NCI-H187 treated with DMSO at 0.1 percent for 48 hours (cell line): ENCODE results near the gene BST2.
"Not testable (repeated sequence)": the region's sequence is repeated elsewhere in the genome, so short reads cannot be mapped to it uniquely, and the experiment has no call there.

ENCODE experiments used
- DNase-seq: peaks from one replicate; lab custom pipeline; 2025; lab: John Stamatoyannopoulos, UW

The BST2 gene

DNA sequence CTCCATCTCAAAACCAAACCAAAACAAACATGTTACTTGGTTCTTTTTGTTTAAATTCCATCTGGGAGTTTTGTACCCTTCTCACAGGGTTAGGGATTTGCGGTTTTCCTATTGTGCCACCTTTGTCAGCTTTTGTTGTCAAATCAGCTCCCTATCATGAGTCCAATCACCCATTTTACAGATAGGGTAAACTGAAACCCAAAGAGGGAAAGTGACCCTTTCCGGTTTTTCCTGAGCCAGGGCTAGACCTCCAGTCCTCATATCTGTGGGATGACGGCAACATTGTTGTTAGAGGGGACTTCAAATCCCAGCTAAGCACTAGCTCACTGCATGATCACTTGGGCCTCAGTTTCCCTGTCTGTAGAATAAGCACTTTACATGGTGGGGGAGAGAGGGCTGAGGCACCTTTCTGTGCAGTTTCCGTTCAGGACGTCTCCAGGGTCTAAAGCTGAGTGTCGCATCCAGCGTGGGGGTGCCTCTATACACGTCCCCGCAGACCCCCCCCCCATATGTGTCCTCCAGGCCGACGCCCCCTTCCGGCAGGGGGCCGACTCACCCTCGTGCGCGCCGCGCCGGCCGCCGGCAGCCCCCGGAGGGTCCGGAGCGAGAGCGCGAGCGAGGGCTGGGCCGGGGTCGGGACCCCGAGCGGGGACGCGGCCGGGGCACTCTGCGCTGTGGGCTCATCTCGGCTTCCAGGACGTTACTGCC is 15.3 kb downstream of the BST2 start:
- no peak for DNase-seq

DNA sequence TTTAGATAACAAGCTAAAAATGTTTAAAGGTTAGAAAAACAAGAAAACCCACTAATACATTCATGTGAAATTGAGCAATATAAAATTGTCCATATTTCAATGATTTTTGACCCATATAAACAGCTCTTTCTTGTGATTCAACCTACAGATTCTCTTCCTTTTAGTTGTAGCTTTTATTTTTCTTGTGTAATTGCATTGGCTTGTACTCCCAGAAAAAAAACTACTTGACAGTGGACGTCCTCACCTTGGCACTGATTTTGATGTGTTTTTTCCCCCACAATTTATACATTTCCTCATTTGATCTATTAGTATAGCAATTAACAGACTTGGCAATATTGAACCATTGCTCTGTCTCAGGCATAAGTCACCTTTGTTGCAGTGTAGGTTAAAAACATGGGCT is 16.1 kb downstream of the BST2 start:
- no peak for DNase-seq

- no peak for DNase-seq
These were observed 19.4 kb downstream of the BST2 start for GRCh38 chr19:17385878-17386611.

GRCh38 chr19:17380426-17381138 is 24.8 kb downstream of the BST2 start:
- DNase-seq: no peak

DNA sequence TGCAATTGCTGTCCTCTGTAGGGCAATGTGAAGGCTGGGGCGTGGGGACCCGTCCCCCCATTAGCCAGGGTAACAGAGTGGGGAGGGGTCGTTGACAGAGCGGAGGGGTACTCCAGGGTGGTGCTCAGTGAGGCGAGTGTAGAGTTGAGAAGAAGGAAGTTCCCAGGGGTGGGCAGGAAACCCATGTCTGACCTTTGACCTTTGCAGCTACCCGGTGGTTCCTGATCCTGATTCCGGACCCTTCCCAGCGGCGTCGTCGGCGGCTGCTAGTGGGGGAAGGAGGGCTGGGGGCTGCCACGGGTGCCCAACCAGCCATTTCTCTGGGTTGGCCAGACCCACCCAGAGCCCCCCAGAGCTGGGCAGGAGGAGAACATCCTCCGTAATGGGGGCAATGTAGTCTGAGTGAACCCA is 26.2 kb downstream of the BST2 start:
- no peak for DNase-seq

GRCh38 chr19:17378271-17378670 is 27.2 kb downstream of the BST2 start:
- no peak for DNase-seq

DNA sequence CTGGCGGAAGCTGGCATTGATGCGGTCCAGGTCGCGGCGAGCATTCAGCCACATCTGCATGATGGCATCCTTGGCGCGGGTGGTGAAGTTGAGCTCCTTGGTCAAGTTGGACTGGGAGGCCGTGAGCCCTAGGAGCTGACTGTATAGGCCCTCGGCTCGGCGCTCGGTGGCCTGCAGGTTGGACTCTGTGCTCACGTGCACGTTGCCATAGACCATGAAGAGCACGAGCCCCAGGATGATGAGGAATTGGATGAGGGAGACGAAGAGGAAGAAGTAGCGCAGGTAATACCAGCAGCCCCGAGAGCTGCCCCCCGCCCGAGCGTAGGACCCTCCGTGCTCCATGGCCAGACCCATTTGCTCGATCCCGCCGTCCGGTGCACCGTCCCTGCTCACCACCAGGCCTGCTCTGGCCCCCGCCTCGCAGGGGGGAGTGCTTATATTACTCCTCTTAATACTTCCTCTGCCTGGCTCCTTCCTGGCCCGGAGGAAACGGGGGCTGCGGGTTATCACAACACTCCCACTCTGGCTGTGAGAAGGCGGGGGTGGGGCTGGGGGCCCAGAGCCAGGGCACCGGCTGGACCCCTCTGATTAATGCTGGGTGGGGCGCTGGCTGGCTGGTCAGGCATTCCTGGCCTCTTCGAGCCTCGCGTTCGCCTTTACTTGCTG is 28.4 kb downstream of the BST2 start, which contains the start of gene PLVAP:
Gene PLVAP (minus strand): TSS at position 408 of the 666 bp plus-strand sequence. CDS start 54 bp downstream, at position 354.
- DNase-seq: no peak

- no peak for DNase-seq
These were observed 35.3 kb downstream of the BST2 start for GRCh38 chr19:17370026-17370587.

- no peak for DNase-seq
These were observed 40.1 kb downstream of the BST2 start for GRCh38 chr19:17365361-17365760.

DNA sequence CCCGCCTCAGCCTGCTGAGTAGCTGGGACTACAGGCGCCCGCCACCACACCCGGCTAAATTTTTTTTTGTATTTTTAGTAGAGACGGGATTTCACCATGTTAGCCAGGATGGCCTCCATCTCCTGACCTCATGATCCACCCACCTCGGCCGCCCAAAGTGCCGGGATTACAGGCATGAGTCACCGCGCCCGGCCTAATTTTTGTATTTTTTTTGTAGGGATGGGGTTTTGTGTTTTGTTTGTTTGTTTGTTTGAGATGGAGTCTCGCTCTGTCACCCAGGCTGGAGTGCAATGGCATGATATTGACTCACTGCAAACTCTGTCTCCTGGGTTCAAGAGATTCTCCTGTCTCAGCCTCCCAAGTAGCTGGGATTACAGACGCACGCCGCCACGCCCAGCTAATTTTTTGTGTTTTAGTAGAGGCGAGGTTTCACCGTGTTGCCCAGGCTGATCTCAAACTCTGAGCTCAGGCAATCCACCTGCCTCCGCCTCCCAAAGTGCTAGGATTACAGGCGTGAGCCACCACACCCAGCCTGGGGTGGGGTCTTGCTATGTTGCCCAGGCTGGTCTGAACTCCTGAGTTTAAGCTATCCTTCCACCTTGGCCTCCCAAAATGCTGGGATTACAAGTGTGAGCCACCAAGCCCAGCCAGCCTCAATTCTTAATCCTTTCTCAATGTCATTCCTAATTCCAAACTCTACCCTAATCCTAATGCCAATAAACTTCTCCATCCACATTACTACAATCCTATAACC is 41.4 kb downstream of the BST2 start:
- DNase-seq: not testable (repeated sequence)

DNA sequence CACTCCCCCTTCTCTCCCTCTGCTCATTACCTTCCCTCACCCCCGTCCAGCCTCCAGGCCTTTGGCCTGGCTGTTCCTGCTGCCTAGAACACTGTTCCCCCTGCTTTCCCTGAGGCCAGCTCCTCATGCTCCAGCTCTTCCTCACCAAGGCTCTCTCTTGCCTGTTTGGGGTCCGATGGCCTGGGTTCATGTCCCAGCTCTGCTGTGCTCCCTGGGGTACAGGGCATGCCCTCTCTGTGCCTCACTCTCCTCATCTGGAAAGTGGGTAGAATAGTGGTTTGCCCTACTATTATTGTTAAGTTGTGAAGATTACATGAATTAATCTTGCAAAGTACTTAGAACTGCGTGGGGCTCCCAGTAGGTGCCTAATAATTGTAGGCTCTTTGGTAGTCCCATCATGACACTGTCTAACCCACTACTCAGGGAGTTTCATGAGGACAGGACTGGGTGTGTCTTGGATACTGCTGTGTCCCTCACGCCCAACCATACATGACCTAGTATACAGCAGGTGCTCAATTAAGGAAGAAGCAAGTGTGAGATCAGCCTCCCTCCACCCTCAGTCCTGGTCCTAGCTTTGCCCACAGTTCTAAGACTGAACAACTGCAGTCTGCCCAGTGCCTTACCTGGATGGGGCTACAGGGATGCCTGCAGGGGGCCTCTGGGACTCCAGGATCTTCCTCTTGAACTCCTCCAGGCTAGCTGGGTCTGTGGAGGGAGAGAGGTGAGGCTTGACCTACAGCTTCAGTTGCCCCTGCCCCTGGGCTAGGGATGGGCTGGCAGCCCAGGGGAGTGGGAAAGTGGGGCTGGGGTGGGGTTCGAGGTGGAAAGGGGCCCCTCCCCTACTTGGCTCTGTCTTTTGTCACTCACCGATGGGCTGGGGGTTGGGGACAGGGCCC is 45.3 kb downstream of the BST2 start:
- DNase-seq: no peak

- DNase-seq: no peak
These were observed 47.0 kb downstream of the BST2 start for GRCh38 chr19:17358395-17358794.

GRCh38 chr19:17357724-17358123 is 47.7 kb downstream of the BST2 start:
- no peak for DNase-seq

- no peak for DNase-seq
These were observed 48.3 kb downstream of the BST2 start for GRCh38 chr19:17357078-17357666.

GRCh38 chr19:17353386-17353785 is 52.0 kb downstream of the BST2 start:
- DNase-seq: no peak
